T-helper 9 cell (primary cell): Measurements from ENCODE around the gene PIAS2.
"Not testable (repeated sequence)": the region's sequence is repeated elsewhere in the genome, so short reads cannot be mapped to it uniquely, and the experiment has no call there.

Source experiments
- DNase-seq: peaks from one replicate; pipeline ENCODE4 v3.0.0-alpha.2; 2020

PIAS2 gene

DNA sequence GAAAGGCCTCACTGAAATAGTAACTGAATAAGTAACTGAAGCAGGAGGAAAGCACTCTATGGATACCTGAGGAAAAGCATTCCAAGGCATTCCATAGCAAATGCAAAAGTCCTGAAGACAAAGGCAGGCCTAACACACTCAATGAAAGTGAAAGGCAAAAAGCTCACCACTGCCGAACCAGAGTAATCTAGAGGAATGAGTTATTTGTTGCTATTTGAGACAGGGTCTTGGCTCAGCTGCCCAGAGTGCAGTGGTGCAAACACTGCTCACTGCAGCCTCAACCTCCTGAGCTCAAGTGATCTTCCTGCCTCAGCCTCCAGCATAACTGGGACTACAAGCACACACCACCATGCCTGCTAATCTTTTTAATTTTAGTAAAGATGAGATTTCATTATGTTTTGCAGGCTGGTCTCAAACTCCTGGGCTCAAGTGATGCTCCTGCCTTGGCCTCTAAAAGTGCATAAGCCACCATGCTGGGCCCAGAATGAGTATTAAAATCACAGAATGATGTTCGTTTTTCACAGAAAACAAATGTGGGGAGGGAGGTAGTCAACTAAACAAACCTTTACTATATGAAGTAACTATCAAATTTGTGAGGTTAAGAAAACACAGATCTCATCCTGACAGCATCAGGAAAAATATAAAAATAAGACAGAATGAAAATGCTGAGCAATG is 17.9 kb downstream of the PIAS2 start:
- DNase-seq = no peak

GRCh38 chr18:46894124-46894523 is 23.2 kb downstream of the PIAS2 start:
- no peak for DNase-seq

DNA sequence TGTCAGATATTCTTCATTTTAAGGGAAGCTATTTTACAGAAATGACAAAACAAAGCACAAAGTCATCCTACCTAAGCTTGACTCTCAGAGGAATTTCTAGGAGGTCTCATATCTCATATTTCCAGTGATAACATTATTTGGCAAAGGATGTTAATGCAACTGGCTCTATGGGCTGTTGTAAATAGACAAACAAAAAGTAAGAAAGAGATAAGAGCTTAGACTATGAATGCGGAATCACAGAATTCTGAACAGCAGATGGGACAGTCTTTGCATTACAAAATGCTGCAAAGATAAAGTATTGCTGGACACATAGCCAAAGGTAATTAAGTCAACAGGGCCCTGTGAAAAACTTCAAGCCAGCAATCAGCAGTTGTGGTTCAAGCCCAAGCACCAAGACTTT is 23.9 kb downstream of the PIAS2 start:
- DNase-seq = no peak

- no peak for DNase-seq
These were observed 24.5 kb downstream of the PIAS2 start for GRCh38 chr18:46892842-46893241.

DNA sequence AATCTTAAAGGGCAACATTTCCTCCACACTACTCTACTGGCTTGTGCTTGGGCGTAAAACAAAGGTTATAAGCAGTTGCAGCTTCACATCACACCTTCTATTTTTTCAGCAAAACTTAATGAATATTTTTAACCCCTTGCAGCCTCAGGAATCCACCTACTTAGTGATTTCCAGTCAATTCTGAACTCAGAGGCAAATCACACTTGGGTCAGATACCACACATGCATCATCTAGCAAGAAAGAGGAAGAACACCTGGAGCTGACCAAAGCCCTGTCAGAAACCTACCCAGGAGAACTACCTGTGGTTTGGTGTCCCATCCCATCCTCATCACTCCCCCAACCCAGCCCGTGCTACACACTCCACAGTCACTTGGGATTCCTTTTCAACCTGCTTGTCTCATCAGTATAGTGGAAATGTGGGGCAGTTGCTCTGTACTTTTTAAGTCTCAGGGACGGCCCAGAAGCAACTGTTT is 25.5 kb downstream of the PIAS2 start:
- no peak for DNase-seq

- DNase-seq = no peak
These were observed 28.3 kb downstream of the PIAS2 start for GRCh38 chr18:46888965-46889364.

DNA sequence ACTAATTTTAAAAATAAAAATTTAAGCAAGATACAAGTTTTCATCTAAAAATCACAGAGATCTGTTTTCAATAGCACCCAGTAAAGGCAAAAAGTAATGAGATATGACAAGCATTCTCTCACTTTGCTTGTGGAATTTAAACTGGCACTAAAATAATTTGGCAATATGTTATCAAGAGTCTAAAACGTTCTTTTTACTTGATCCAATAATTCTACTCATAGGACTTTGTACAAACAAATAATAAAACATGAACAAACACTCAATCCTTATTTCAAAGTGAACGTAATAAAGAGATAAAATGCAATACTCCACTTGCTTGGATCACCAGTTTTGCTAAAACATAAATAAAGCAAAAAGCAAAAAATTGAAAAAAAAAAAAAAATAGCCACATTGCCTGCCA is 30.4 kb downstream of the PIAS2 start:
- no peak for DNase-seq

- DNase-seq = no peak
These were observed 34.1 kb downstream of the PIAS2 start for GRCh38 chr18:46883180-46883579.

- no peak for DNase-seq
These were observed 39.8 kb downstream of the PIAS2 start for GRCh38 chr18:46877329-46877987.

- DNase-seq = no peak
These were observed 49.0 kb downstream of the PIAS2 start for GRCh38 chr18:46868169-46868921.

- DNase-seq = no peak
These were observed 49.8 kb downstream of the PIAS2 start for GRCh38 chr18:46867367-46868143.

DNA sequence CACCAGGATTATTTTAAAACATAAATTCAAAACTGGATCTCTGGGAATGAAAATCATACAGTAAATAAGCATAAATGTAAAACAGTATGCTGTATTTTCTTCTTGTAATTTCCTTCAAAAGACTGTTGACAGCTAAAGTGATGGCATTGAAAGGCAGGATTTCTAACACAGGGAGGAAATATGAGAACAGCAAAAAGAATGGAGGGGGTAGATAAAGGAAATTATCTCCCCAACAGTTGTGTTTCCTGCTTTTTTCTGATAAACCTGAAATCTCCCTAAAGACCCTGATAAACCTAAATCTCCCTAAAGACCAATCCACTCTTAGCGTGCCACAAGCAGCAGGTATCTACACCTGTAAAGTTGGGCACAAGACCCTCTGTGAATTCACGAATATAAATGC is 50.8 kb downstream of the PIAS2 start:
- no peak for DNase-seq

GRCh38 chr18:46865245-46865644 is 52.1 kb downstream of the PIAS2 start:
- not testable (repeated sequence) for DNase-seq

DNA sequence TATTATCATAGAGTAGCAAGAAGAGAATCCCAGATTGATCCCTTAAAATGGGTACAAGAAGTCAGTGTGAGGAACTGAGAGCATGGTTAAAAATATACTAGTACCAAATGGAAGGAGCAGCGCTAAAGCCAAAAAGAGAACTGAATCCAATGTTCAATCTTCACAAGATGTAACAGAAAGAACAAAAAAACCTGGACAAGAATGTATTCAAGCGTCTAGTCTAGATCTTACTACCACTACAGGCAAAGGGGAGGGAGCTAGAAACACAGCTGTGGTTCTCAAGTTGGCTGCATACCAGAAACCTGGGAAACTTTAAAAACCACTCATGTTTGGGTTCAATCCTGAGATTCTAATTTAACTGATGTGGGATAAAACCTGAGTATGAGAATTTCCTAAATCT is 57.5 kb downstream of the PIAS2 start:
- DNase-seq = no peak

DNA sequence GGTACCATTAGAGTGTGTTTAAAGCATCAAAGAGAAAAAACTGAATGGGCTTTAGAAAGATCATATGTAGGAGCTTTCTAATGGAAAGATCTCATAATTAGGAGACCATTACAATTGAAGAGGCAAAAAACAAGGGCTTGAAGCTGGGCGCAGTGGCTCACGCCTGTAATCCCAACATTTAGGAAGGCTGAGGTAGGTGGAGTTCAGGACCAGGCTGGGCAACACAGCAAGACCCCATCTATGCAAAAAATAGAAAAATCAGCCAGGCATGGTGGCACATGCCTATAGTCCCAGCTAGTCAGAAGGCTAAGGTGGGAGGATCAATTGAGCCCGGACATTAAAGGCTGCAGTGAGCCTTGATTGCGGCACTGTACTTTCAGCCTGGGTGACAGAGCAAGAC is 59.0 kb downstream of the PIAS2 start:
- DNase-seq = no peak

GRCh38 chr18:46856973-46857372 is 60.3 kb downstream of the PIAS2 start:
- no peak for DNase-seq

- DNase-seq = no peak
These were observed 68.3 kb downstream of the PIAS2 start for GRCh38 chr18:46849007-46849406.

GRCh38 chr18:46843372-46843771 is 73.9 kb downstream of the PIAS2 start:
- DNase-seq = no peak

- DNase-seq = no peak
These were observed 74.7 kb downstream of the PIAS2 start for GRCh38 chr18:46842583-46842982.

GRCh38 chr18:46833899-46834298 is 83.4 kb downstream of the PIAS2 start:
- no peak for DNase-seq

GRCh38 chr18:46832849-46833248 is 84.5 kb downstream of the PIAS2 start:
- DNase-seq = no peak

DNA sequence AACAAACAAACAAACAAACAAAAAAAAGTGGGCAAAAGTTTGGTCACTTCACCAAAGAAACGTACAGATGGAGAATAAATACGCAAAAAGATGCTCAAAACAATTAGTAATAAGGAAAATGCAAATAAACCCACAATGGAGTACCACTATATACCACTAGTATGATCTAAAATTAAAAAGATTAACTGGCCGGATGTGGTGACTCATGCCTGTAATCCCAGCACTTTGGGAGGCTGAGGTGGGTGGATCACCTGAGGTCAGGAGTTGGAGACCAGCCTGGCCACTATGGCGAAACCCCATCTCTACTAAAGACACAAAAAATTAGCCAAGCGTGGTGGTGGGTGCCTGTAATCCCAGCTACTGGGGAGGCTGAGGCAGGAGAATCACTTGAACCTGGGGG is 84.9 kb downstream of the PIAS2 start:
- not testable (repeated sequence) for DNase-seq

DNA sequence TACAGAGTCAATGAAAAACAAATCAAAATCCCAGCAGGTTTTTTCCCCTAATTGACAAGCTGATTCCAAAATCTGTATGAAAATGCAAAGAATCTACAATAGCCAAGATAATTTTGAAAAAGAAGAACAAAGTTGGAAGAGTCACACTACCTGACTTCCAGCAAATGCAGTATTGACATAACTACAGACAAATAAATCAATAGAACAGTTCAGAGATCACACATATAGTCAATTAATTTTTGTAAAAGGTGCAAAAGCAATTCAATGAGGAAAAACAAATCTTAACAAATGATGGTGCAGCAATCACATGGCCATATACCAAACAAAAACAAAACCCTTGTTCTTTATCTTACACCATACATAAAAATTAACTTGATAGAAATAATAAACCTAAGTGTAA is 85.9 kb downstream of the PIAS2 start:
- no peak for DNase-seq
